Measurements from ENCODE around the gene ACAP3.

ACAP3 gene

GRCh38 chr1:1307923-1308755 lies at the start of gene ACAP3, which contains the start of gene PUSL1:
ACAP3 (minus strand) TSS chr1:1307930; CDS start chr1:1307815, 115 bp downstream.
PUSL1 (plus strand) TSS chr1:1308597; CDS start chr1:1308644, 47 bp downstream.
- DNase-seq (ENCODE audit: low spot score) = peak; percentile 92

GRCh38 chr1:1356796-1357401 lies 49.2 kb upstream of the ACAP3 start:
- DNase-seq (ENCODE audit: low spot score) = no peak

GRCh38 chr1:1356166-1356795 lies 48.6 kb upstream of the ACAP3 start:
- DNase-seq (ENCODE audit: low spot score) = no peak

- DNase-seq (ENCODE audit: low spot score) = no peak
Measured at GRCh38 chr1:1355416-1355815, 47.7 kb upstream of the ACAP3 start.

GRCh38 chr1:1354271-1355247 lies 46.8 kb upstream of the ACAP3 start:
- no peak for DNase-seq (ENCODE audit: low spot score)

GRCh38 chr1:1353389-1354151 lies 45.8 kb upstream of the ACAP3 start:
- no peak for DNase-seq (ENCODE audit: low spot score)

- no peak for DNase-seq (ENCODE audit: low spot score)
Measured at GRCh38 chr1:1352786-1353388, 45.2 kb upstream of the ACAP3 start.

- no peak for DNase-seq (ENCODE audit: low spot score)
Measured at GRCh38 chr1:1351511-1352427, 44.0 kb upstream of the ACAP3 start.

- no peak for DNase-seq (ENCODE audit: low spot score)
Measured at GRCh38 chr1:1349256-1350012, 41.7 kb upstream of the ACAP3 start, which contains the start of gene DVL1. DVL1 (minus strand) TSS chr1:1349418; CDS start chr1:1349065, 353 bp downstream.

GRCh38 chr1:1348420-1349255 lies 40.9 kb upstream of the ACAP3 start:
- no peak for DNase-seq (ENCODE audit: low spot score)

GRCh38 chr1:1347663-1348419 lies 40.1 kb upstream of the ACAP3 start:
- DNase-seq (ENCODE audit: low spot score) = no peak

GRCh38 chr1:1347026-1347595 lies 39.4 kb upstream of the ACAP3 start:
- DNase-seq (ENCODE audit: low spot score) = no peak

GRCh38 chr1:1346501-1346890 lies 38.8 kb upstream of the ACAP3 start:
- DNase-seq (ENCODE audit: low spot score) = no peak

- DNase-seq (ENCODE audit: low spot score) = no peak
Measured at GRCh38 chr1:1345860-1346500, 38.2 kb upstream of the ACAP3 start.

GRCh38 chr1:1345384-1345783 lies 37.7 kb upstream of the ACAP3 start:
- no peak for DNase-seq (ENCODE audit: low spot score)
